GM21423 (cell line): ENCODE measurements around the gene VDR.

Experiments
- ATAC-seq: cut with Tn5 transposase; IDR thresholded peaks from one replicate; pipeline ENCODE4 v1.9.1; 2021; ENCODE audit warnings: mild to moderate bottlenecking, moderate library complexity; ENCODE audit not compliant: unreplicated experiment

The VDR gene

GRCh38 chr12:47833591-47834012, 71.2 kb downstream of the VDR start:
- ATAC-seq = no peak

DNA sequence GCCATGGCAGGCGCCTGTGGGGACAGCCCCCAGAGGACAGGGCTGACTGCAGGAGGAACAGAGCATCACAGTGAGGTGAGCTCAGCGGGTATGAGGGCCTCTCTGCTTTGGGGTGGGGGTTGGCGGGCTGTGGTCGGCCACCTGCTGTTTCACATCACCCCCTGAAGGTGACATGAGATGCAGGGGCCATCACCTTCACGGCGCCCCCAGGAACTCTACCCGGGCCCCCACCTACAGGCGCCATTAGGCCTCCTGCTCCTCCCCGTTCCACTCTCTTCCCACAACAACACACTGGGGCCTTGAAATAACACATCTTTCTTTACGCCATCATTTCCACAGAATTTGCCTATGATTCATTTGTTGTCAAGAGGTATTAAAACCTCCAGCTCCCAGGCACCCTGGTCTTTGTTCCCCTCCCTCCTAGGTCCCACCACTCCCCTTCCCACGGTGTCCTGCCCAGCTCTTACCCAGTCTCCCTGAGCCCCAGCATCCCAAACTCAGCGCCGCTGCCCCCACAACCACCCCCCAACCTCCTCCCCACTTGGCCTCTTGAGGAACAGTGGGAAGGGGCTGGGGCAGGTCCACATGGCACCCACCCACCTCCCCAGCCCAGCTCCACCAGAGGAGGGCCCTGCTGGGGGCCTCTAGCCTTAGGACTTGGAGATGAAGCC, 72.4 kb downstream of the VDR start:
- ATAC-seq = no peak

DNA sequence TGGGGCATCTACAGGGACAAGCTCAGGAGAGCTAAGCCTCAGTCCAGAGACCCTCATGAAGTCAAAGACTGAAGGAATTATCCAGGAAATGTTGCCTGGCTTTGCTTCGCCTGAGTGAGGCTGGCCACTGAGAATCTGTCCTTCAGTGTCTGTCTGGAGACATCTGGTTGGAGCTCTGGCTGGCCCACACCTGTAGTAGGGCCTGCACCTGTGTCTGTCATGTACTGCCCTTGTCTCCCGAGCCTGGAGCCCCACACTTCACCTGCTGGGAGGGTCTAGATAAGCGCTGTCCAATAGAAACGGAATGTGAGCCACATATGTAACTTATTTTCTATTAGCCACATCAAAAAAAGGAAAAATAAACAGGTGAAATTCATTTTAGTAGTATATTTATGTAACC, 75.2 kb downstream of the VDR start:
- ATAC-seq = no peak

DNA sequence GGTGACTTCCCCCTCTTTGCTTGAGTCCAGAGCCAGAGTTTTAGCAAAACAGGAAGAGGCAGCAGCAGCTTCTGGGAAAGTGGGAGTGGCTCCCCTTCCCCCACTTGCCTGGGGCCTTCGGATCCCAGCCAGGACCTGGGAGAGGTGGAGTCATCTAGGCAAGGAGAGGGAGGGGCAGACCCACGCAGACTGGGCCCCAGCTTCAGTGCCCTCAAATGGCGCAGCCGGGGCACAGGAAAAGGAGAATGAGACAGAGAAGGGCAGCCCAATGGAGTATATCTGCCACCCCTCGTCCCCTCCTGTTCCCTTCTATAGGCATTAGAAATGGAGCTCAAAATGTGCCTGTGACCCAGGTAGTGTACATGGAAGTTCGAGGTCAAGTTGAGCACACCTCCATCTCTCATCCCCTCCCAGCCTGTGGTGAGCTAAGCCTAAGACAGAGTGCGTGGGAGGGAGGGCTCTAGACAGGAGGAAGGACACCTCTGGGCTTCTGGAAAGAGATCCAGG, 75.8 kb downstream of the VDR start:
- no peak for ATAC-seq

DNA sequence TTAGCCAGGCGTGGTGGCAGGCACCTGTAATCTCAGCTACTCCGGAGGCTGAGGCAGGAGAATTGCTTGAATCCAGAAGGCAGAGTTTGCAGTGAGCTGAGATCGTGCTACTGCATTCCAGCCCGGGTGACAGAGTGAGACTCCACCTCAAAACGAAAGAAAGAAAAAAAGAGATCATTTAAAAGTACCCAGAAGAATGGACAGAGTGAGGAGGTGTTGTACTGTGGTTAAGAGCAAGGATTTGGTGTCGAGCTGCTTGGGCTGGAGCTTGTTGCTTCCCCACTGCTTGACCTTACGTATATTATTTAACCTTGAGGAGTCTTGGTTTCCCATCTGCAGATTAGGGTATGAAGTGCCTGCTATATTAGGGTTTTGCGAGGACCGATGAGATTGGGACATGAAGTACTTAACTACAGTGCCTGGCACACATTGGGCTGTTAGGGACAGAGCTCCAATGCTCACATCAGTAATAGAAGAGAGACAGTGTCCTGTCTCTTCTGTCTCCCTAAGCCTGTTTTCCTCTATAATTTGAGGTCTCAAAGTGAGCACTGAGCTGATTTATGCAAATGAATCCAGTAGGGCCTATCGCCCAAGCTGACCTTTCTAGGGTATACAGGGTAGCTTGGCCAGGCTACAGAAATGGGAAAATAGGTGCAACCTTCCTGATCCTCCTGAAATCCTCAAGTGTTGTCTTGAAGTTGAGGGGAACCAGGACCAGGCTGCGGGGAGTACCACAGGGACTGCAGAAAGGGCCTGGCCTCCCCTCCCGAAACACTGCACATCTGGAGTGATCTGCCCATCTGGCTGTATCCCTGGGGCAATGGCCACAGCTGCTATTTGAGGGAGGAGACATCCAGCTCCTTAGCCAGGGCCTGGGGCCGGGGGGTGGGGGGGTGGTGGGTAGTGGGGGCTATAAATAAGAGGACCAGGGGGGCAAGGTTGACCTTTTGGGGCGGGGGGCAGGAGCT, 76.5 kb downstream of the VDR start:
- ATAC-seq = no peak

- no peak for ATAC-seq
These were observed 79.6 kb downstream of the VDR start for GRCh38 chr12:47825173-47825639.

GRCh38 chr12:47824635-47825034, 80.2 kb downstream of the VDR start:
- ATAC-seq = no peak

DNA sequence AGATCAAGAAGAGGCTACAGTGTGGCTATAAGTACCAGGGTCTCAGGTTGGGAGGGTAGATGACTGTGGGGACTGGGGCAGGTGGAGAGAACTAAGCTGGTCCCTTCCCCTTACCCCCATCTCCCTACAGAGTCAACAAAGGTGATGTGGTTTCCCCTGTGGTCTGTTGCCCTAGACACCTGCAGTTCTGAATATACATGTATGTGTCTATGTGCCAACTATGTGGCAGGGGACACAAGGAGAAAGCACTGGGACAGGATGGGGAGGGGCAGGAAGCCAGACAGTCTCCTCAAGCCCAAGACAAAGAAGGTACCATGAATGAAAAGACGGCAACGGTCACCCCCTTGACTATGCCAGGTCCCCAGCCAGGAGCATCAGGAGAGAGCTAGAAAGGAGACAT, 80.6 kb downstream of the VDR start:
- no peak for ATAC-seq

GRCh38 chr12:47823422-47824086, 81.2 kb downstream of the VDR start:
- no peak for ATAC-seq

GRCh38 chr12:47822863-47823262, 81.9 kb downstream of the VDR start:
- ATAC-seq = no peak

DNA sequence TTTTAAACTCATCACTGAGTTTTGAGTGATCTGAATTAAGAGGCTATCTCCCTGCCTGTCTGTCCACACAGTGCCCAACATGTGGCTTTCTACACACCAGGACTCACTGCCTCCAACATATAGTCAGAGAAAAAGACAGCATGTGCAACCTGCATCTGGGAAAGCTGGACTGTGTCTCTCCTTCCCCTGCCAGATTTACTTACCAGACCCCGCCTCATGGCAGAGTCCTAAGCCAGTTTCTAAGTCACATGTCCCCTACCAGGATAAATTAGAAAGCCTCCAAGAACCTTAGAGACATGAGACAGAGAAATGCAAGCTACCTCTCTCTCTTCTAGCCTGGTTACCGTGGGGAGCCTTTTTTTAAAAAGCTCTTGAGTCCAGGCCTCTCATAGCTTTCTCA, 82.4 kb downstream of the VDR start:
- ATAC-seq = no peak

DNA sequence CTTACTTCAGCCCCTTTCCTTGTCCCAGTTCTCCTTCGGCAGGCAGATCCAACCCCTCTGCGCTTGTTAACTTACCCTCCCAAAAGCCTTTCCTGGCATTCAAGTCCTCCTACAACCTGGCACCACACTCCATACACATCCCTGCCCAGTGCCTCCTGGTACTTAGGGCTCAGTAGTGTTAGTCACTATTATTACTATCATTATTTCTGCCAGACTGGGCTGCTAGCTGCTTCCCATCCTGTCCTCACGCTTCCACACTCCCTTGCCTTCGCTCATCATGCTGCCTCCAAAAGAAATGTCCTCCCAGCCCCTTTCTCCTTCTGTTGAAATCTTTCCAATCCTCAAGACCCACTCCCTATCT, 83.5 kb downstream of the VDR start:
- no peak for ATAC-seq

DNA sequence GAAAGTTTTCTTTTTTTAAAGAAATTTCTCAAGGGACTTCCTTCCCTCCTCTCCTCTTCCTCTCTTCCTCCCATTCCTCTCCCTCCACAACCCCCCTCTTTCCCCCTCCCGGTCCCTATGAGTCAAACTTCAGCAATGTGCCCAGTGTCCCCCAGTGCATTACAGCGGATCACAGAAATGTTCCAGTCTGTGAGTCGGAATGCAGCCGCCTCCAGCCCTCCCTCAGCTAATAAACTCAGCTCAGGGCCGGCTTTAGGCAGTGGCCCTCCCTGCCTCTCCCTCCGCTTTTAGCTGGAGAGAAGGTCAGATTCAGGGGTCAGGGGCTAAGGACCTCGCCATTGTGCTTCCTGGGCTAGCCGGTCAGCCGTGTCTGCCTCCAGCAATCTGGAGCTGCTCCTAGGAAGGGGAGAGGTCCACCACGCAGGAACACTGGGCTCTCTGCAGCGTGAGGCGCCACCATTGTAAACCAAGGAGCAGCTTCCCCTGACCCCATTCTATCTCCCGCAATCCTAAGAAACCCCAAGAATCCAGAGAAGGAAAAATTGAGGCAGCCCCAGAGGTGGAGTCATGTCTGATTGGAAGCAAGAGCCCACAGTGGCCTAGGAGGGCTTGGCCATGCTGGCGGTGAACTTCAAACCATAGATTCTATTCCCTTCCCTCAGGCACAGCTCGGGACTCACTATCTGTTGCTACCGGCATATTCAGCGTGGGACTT, 84.0 kb downstream of the VDR start:
- no peak for ATAC-seq

- peak; percentile 34 for ATAC-seq
These were observed 84.7 kb downstream of the VDR start, which contains the start of gene HDAC7 for GRCh38 chr12:47819896-47820630. HDAC7 (minus strand) TSS chr12:47819903; CDS start chr12:47819785, 118 bp downstream.

DNA sequence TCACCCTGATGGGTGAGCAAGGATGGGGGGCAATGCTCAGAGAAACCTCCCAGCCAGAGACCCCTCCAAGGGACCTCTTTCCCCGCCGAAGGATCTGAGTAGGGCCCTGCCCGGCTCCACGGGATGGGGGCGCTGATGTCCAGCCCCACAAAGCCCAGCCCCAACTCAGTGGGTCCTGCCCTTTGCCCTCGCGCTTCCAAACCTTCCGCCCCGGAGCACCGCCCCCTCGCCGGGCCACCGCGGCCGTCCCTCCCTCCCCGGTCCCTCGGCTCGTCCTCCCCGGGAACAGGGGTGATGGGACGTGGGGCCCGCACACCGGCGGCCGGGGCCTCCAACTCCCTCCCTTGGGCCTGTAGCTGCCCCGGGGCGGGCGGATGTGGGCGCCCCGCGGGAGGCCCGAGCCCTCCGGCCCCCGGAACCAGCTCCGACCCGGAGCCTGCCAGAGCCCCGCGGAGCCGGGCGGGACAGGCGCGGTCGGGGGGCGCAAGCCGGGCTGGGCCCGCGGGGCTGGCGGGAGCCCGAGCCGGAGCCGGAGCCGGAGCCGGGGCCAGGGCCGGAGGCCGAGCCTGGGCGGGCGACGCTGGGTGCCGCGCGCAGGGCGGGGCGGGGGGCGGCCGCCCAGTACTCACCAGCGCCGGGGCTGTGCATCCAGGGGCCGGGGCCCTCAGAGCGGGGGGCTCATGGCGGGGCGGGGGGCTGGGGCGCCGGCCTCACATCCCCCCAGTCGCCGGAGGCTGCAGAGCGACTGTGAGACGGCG, 85.5 kb downstream of the VDR start:
- peak; percentile 32 for ATAC-seq

- ATAC-seq = peak; percentile 10
These were observed 86.2 kb downstream of the VDR start for GRCh38 chr12:47818467-47819137.

DNA sequence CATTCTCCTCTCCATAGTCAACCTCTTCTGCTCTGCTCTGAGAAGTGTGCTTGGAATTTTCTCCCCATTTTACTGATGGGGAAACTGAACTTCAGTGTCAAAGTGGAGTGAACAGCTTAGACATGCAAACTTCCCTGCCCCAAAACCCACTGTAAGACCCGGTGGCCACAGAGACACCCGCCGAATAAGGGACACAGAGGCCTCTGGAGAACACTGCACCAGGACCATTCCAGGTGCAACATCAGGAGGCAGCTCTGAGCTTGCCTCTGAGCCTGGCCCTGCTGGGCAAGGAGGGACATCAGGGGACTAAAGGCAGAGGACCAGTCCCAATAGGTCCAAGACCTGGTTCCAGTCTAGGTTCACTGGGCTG, 86.8 kb downstream of the VDR start:
- ATAC-seq = no peak

- no peak for ATAC-seq
These were observed 87.4 kb downstream of the VDR start for GRCh38 chr12:47817272-47818006.
